ENCODE data around the gene CACNA1S.
A peak's percentile ranks its signal among the peaks of the same experiment; 100 is the strongest.

The CACNA1S gene

DNA sequence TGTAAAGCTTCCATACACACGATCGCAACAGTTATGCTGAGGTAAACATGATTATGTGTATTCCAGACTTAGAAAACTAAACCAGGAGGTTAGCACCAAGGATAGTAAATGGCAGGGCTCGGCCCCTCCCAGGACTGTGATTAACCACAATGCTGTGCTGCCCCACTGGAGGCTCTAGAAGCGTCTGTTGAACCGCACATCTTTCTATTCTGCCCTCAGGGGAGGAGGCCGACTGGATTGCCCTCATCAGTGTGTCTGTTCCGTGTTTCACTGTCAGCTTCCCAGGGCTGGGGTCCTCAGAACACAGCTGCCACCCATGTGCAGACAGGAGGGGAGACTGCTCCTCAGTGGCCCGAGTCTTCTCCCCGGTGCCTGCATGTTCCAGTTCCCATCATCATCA, 27.5 kb upstream of the CACNA1S start:
- no peak for DNase-seq

DNA sequence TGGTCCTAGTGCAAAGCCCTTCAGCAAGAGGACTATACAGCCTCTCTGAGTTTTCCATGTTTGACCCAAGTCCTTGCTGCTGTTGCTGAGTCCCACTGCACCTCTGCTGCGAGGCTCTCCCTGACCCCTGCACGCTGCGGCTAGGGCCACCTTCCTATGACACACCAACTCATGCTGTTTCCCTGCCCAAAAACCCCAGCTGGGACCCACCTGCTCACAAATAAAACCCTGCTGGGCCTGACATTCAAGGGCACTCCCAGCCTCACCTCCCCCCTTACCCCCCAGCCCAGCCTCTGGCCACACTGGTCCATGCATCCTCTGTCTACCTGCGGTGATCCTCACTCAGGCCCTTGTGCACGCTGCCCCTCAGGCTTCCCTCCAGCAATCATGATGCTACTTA, 27.1 kb upstream of the CACNA1S start:
- no peak for DNase-seq

DNA sequence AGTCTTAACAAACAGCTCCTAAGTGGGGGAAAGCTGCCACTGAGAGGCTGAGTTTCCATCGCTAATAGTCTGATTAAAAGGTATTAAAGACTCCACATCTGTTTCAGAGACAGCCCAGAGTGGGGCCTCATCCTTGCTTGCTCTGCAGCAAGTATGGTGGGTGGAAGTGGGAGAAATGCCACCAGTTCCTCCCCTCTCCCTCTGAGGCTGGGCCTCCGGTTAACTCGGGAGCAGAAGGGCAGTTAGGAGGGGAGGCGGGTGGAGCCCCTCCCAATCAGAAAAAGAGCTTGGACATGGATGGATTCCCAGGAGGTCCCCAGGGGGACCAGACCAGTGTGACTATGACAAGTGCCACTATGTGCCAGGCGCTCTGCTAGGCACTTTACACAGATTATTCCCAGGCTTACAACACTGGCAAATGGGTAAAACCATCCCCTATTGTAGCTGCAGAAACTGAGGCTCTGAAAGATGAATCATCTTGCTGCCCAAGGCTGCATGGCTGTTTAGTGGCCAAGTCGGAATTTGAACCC, 26.1 kb upstream of the CACNA1S start:
- DNase-seq, result no peak

DNA sequence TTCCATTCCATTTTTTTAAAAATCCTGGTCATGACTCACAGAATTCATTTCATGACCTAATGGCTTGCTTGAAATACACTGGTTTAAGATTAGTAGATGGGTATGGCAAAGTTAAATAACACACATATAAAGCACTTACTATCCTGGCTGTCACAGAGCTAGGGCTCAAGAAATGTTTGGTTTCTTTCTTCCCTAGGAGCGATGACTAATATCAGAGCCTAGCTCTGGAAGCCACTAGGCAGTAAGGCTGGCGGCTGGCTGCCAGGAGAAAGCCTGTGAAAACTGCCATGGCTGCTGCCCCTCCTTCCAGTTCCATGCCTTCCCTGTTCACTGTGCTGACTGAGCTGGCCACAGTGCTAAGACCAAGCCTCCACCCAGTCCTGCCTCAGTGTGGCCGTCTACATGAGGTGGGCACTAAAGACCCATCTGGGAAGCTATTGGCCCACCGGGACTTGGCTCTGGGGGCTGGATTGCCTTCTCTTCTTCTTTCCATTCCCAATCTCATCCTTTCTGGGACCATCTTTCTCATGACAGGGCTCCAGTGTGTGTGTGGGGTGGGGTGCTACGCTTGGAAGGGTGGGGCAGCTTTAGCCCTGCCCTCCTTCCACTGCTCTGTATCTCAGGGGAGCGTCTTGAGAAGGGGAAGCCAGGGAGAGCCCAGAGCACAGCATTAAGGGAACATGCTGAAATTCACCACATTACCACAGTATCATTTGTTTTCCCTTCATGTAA, 25.5 kb upstream of the CACNA1S start:
- no peak for DNase-seq

DNA sequence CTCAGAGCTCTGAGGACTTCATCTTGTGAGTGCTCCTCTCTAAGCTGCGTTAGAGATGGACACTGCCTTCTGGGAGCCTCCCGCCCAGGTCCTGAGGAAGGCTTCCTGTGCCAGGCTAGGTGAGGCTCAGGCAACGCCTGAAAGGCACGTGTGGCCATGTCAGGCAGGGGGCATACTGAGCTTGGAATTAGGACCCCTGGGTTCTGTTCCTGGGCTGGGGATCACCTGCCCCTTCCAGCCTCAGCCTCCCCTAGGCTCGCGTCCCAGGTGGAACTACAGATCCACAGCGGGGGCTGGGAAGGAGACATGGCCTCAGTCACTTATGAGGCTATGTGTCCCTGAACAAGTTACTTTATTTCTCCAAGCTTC, 24.8 kb upstream of the CACNA1S start:
- no peak for DNase-seq

DNA sequence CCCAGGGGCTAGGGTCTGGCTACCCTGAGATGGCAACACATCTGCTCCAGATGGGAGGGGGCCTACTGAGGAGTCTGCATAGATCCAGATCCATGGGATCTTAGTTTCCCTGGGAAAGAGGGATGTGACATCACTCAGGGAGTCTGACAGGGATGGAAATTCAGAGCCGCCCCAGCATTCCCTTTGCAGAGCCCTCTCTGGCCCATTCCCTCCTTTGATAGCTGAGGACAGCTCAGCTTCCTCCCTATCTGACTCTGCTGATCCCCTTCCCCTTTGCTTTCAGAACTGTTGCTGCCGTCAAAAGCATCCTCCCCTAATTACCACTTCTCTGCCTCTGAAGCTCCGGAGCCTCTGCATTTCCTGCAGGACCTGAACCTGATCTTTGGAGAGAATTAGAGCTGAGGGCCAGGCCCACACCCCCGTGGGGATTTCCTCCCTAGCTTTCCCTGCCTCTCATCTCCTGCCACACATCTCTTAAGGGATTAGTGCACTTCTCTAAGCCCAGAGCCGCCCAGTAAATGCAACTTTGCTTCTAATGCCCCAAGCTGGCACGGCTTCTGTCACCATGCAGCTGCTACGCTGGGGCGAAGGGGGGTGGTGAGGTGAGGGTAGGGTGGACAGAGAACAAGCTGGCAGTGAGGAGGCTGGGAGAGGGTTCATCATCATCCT, 24.3 kb upstream of the CACNA1S start:
- DNase-seq, result no peak

DNA sequence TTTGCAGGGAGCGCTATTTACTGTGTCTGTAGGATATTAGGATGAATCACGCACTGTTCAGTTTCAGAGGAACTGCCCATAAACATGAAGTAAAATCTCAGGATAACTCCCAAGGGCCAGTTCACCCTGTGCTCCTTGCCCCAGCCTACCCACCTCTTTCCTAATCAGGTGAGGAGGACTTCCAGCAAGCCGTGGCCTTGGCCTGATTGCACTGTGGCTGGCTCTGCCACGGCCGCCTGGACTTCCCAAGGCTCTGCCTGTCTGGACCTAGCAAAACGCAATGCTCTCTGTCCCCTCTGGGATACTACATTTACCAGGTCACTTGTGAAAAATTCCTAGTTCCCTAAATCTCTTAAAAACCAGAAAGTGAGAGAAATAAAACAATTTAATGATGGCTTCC, 22.2 kb upstream of the CACNA1S start:
- DNase-seq, result no peak

DNA sequence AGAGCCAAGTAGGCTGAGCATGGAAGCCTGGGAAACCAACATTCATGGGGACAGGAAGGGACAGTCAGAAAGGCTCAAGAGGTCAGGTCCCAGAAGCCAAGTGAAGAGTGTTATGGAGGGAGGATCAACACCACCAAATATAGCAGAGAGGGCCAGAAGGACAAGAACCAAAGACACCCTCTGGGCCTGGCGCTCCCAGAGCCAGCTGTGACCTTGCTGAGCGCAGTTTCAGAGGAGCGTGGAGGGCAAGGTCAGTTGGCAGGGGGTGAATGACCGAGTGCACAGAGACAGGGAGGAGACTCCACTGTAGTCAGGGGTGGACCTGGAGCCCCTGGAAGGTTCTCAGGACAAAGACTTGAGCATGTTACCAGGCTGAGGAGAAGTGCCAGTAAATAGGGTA, 19.2 kb upstream of the CACNA1S start:
- no peak for DNase-seq

DNA sequence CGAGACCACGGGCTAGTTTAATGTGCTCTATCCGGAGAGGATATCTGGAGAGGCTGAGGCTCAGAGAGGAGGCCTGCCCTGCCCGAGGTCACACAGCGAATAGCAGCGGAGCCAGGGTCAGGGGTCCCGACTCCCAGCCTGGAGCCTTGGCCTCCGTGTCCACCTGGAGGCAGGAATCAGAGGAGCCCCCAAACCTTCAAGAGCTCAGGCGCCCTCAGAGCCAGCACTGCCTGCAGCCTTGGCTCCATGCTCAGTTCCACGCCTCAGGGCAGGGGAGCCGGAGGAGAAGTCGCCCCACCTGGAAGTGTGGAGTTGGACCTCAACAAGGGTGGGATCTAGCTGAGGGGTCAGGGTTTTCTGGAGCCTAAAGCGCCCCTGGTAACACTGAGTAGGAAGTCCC, 16.7 kb upstream of the CACNA1S start:
- no peak for DNase-seq

DNA sequence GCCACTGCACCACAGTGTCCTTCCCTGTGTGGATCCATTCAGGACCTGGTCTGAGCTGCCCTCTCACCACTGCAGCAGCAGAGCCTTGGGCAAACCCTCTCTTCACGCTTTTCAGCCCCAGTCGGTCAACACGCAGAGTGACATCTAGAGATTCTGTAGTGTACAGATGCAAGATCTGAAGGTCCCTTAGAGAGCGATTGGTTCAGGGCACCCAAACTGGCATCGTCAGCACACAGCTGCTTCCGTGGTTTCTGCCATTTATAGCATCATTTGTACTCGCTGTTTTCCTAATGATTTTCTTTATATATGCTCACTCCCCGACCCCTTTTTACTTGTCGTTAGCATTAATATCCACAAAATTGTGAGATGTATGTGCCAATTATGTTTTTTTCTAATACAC, 16.2 kb upstream of the CACNA1S start:
- no peak for DNase-seq

DNA sequence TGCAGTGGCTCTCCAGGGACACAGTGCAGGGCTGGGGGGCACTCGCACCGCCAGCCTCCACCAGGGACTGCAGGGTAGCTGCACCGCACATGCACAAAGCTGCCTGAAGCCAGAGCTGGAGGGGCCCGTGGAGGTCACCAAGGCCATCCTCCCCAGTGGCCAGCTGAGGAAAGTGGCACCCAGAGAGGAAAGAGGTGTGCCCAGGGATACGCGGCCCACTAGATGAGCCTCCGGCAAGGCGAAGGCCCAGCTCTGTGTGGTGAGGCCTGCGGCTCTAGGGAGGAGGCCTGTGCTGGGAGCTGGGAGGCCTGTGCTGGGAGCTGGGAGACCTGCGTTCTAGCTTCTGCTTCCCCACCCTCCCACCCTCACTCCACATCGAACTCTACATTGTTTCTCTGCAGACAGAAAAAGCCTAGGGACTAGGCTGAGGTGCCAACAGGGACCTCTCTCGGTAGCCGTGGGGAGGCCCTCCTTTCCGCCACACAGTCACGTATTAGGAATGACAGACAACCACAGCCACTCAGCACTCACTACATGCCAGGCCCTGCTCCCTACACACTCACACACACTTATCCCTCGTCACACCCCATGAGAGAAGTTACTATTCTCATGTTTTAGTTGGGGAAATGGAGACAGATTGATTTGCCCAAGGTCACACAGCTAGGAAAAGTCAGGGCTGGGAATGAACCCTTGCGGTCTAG, 15.7 kb upstream of the CACNA1S start:
- no peak for DNase-seq

DNA sequence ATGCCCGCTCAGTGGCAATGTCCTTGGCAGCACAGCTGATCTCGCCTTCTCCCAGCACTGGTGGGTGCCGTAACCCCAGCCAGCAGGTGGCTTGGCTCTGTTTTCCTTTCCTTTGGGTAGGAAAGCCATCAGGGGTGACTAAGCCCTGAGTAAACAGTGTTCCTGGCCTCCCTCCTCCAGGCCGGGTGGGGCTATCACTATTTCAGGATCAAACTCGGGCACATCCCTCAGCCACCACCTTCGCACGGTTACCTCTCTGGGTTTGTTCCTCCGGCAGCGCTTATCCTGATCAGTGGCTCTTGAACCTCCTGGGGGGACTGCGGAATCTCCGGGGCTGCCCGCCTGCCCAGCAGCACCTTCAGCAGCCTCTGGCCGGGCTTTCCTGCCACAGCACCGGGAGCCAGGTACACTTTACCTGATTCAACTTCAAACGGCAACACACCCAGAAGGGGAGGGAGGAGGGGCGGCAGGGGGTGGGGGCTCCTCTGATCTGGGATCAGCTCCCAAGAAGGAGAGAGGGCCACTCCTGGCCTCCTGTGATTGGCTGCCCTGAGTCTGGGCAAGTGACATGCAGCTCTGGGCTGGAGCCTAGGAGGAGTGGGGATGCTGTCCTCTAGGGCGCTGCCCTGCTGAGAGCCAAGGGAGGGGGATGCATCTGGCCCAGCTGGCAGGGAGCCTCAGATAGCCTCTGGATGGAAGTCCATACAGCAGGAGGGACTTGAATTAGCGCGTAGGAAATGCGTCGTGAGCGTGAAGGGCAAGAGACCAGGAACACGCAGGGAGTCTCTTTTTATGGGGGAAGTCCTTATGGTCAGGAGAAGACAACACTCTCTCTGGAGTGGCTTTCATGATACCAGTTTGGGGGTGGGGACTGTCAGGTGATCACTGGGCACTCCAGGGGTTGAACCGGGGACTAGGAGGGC, 14.9 kb upstream of the CACNA1S start, which contains the start of gene ASCL5:
Gene ASCL5 (minus strand): TSS at position 353 of the 923 bp plus-strand sequence. CDS start 11,812 bp downstream, outside the sequence.
- DNase-seq, result no peak

DNA sequence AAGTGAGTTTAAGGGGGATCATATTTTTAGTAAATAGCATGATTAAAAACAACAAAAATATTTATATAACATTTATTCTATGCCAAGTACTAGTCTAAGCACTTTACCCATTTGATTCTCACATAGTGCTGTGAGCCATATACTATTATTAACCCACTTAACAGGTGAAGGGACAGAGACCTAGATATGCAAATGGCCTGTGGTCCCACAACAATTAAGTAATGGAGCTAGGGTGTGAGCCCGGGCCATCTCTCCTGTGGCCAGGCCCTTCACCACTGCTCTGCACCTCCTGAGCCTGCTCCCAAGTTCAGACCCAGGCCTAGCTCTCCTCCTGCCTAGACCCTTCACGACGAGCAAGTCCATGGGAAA, 14.2 kb upstream of the CACNA1S start:
- DNase-seq, result no peak

DNA sequence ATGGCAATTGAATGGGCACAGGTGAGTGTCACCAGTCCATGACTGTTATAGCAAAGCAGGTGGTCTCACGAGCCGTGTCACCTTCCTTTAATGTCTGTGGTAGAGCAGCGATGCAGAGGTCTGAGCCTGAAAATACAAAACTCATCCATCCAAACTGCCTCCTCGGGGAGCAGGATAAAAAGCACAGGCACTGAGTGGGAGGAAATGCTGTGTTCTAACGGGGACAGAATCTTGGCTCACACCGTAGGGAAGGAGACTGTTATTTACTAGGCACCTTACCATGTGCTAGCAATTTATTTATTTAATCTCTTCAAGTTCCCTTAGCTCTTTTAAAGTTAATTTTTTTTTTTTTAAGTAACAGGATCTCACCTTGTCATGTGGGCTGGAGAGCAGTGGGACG, 13.6 kb upstream of the CACNA1S start:
- DNase-seq, result no peak

DNA sequence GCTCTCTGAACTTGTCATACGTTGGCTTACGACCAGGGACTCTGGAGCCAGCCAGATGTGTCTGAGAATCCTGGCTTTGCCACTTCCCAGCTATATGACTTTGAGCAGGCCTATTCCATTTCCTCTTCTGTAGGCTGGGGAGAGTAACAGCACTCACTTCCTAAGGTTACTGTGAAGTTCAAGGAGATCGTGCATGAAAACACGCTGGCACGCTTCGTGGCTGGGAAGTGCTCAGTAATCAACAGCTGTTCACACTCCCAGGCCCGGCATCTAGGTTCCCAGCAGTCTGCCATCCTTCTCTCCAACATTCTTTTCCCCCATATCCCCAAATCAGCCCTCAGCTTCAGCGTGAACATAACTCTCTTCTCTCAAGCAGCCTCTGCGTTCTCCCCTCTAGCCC, 12.8 kb upstream of the CACNA1S start:
- DNase-seq, result no peak

DNA sequence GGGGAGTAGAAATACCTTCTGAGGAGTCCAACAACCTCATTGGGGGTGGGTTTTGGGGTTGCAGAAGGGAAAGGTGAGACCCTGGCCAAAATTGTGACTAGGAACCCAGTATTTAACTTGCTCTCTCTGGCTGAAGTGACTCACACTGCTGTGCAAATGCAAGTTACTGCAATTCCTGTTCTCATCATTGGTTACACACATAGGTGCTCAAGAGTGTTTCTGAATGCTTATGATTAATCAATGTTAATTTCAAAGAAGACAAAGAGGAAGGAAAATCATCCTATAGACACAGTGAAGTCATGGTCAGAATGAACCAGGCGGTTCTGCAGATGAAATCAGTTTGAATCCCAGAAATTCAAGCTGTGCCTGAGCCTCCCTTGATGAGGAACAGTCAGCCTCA, 11.6 kb upstream of the CACNA1S start:
- no peak for DNase-seq

DNA sequence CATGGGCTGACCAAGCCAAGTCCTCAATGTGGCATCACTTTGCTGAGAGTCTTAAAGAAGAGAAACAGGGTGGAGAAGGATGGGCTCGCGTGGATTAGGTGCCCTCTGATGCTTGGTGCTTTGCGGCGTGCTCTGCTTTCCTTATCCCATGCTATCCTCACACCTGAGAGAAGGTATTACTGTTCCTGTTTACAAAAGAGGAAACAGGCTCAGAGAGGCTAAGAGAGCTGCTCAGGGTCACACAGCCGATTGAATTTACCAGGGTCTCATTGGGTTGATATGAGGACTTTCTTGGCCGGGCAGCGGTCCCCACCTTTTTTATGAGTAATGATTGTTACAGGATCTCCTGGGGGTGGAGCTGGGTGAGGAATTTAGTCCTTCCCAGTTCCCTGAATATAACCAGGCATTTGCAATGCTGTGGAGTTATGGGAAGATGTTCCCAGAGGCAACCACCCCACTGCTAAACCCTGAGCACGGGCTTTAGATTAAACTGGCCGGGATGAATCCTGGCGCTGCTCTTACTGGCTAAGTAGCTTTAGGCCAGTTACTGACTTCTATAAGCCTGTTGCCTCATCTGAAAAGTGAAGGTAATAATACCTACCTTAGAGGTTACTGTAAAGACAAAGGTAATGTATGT, 10.2 kb upstream of the CACNA1S start:
- no peak for DNase-seq

DNA sequence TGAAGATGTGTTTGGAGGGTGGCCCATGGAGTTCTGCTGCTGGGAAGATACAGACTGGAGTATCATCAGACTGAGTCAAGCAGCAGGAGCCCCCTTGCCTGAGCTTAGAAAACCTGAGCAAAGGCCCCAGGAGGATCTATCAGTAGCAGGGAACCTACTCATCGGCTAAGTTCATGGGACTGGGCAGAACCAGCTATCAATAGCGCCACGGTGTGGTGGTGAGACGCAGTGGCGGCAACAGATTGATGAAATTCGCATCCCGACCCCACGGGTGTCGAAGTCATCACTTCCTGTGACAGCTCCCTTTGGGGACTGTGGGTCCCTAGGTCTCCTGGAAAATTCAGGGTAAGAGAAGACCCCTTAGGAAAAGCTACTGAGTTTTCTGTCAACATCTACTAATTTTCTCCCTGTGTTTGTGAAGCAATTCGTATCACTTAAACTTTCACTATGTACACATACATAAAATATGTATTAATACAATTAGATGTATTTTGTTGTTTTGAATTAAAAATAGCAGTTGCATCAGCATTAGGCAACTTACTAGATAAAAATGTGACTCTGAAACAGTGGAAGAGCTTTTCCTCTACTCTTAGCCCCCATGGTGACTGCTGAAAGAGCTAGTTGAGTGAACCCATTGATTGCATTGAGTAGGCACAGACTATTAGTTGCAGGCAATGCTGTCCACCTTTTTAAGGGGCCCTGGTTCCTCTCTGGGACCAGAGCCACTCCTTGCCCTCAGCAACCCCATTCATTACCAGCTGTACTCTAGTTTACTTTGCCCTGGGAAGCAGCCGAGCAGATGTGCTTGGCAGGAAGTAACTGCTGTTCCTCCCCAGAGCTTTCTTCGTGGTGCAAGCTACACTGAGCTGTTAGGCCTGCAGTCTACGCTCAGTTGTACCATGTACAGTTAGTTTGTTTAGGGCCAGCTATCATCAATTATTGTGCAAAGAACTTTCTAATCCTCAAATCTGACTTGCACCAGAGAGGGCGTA, 7.3 kb upstream of the CACNA1S start:
- DNase-seq, result peak; percentile 32

DNA sequence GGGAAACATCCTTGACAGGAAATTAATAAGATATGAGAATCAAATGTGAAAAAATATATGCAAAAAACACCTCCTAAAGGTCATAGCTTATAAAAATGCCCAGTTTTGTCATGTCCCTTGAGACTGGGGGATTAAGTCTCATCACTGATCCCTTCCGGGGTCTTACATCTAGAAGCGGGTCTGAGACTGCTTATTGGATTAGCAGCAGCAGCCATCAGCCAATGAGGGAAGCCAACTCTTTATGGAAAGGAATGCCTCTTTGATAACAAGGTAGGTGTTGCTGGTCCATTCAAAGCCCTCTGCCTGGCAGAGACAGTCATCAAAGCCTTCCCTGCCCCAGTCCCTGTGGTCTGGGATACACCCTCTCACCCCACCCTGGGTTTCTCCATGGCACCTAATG, 3.9 kb upstream of the CACNA1S start:
- DNase-seq, result no peak

DNA sequence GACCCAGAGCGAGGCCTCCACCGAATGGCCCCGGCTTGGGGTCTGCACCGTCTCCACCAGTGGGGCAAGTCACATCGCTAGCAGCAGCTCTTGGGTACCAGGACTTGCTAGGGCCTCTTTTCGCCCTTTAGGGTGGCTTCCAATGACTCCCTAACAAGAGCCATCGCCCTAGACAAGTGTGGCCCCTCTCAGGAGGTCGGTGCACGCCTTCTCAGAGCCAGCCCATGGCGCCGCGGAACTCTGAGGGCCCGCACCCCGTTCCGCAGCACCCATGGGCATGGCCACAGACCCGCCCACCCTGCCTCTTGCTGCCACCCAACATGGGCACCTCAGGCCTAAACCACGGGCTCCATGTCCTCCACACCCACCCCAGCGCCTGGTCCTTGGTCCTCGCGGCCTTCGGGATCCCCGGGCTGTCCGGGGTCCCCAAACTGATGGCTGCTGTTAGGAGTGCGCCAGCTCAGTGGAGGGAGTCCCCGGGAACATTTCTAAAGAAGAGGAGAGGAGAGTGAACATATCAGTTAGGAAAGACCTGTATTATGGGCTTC, 3.2 kb upstream of the CACNA1S start:
- DNase-seq, result no peak

Measured in stimulated activated CD4-positive, alpha-beta T cell treated with anti-CD3 and anti-CD28 coated beads, Interleukin-12 subunit alpha, Interleukin-12 subunit beta, amount 100 ng/mL, for 4 hours (primary cell).